Middle frontal gyrus (tissue), 1 donor: ENCODE data around the gene ASTN1.
A peak's percentile ranks its signal among the peaks of the same experiment; 100 is the strongest.

Experiments
- DNase-seq: peaks from one replicate; pipeline ENCODE4 v3.0.0-alpha.2; 2015; ENCODE audit warnings: low spot score; ENCODE audit errors: extremely low spot score

ASTN1 gene

DNA sequence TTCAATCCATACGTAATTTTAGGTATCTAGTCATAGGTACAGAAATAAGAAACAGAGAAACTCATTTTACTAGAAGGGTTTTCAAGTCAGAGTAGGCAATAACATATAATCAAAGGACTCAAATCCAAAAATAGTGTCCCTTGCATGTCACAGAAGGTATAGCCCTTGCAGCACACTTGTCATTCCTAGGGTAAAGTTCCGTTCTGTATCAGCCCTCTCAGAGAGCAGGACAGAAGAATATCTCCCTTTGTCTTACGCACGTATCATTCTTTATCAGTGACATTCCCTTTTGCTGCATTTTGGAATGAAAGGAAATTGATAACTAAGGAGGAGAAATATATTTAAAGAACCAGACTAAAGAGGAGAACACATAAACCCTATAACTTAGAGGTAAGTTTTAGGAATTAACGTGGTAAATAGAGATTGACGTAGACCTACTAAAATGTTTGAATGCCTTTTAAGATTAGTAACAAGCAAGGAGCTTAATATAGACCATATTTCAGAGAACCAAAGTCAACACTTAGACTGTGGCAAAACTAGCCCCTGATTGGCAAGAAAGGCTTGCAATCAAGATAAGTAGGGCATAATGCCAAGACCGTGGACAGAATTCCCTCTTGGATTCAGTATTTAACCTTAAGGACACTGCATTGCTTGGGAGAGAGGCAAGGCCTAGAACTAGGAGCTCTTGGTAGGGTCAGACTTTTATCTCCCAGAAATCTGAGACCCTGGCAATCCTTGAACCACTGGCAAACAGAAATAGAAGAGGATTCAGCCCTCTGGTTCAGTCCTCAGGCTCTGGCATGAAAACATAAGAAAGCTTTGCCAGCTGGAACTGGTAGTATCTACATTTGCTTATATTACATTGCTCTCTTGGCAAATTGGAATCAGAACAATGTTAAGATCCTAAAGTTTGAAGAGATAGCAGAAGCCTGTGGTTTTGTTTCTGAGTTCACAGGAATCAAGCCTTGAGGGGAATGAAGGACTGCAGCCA is 232.1 kb downstream of the ASTN1 start:
- DNase-seq = no peak

DNA sequence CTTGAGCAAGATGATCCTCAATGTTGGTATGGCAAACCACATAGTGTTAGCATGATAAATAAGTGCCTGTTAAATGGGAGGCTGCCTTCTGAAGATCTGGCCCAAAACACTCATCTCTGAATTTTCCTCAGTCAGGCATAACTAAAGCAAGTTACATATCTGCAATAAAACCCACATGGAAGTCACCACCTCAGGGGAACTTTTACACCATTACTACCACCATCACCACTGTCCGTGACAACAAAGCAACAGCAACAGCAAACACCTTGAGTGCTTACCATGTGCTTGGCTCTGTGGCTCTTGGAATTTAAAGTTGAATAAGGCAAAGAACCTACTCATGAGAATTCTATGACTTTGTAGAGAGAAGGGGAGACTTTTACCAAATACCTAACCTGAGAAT is 233.0 kb downstream of the ASTN1 start:
- DNase-seq = no peak

DNA sequence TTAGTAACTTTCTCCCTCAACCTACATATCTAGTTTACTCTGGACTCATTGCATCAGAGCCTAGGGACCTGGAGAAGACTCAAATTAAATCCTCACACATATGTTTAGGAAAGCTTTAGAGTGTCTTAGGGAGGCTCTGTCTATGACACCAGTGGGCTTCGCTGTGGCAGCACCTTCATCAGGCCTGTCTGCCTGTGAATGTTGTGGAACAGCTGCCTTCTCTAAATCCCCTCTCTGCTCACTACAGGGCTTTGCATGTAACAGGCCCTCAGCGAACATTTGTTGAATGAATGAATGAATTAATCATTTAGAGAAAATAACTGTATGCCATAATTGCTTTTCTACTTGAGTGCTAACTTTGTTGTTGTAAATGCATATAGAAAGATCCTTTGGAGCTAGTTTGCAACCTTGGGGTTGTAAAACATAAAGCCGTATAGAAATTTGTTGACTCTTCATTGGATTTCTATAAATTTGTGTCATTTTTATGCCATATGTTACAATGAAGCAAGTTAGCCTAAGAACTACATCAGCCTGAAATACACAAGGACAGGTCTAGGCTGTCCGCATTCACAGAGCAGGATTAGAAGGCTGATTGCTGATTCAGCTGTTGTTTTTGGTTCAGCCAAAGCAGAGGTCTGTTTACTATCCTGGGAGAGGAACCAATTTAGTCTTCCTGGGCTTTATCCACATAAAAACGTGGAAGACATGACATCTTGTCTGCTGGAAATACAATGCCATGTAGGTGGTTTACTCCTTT is 238.0 kb downstream of the ASTN1 start:
- no peak for DNase-seq

DNA sequence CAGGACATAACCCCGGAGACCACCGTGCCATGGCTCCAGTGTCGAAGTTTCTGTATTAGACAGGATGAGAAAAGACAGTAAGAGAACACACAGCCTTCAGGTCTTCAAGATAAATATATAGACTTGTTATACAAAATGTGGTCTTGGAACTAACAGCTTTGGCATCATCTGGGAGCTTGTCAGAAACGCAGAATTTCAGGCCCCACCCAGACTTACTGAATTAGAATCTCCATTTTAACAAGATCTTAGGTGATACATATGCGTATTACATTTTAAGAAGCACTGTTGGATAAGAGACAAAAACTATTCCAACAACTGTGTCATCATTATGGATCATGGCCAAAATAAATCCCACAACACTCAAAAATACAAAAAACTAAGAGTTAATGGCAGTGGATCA is 239.3 kb downstream of the ASTN1 start:
- DNase-seq = no peak

- DNase-seq = no peak
These were observed 241.2 kb downstream of the ASTN1 start for GRCh38 chr1:176923283-176923682.

- DNase-seq = no peak
These were observed 244.8 kb downstream of the ASTN1 start for GRCh38 chr1:176919386-176920378.

GRCh38 chr1:176905648-176906047 is 258.9 kb downstream of the ASTN1 start:
- no peak for DNase-seq

GRCh38 chr1:176904057-176904751 is 260.3 kb downstream of the ASTN1 start:
- DNase-seq = no peak

GRCh38 chr1:176903474-176903873 is 261.0 kb downstream of the ASTN1 start:
- DNase-seq = no peak

DNA sequence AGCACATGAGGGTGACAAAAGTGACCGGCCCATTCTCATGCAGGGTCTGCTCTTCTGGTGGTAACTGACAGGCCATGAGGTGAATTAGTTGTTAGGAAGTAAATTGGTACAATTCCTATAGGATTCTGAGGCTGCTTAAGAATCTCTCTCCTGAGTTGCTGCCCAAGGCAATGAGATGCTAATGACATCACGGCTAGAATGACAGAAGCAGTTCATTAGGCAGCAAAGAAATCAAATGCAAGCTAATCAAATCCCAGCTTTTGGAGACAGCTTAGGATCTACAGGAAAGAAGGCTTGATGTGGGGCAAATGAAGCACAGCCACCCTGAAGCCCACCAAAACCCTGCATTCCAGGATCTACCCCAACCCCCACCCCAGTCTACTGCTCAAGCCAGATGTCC is 265.2 kb downstream of the ASTN1 start:
- DNase-seq = no peak

DNA sequence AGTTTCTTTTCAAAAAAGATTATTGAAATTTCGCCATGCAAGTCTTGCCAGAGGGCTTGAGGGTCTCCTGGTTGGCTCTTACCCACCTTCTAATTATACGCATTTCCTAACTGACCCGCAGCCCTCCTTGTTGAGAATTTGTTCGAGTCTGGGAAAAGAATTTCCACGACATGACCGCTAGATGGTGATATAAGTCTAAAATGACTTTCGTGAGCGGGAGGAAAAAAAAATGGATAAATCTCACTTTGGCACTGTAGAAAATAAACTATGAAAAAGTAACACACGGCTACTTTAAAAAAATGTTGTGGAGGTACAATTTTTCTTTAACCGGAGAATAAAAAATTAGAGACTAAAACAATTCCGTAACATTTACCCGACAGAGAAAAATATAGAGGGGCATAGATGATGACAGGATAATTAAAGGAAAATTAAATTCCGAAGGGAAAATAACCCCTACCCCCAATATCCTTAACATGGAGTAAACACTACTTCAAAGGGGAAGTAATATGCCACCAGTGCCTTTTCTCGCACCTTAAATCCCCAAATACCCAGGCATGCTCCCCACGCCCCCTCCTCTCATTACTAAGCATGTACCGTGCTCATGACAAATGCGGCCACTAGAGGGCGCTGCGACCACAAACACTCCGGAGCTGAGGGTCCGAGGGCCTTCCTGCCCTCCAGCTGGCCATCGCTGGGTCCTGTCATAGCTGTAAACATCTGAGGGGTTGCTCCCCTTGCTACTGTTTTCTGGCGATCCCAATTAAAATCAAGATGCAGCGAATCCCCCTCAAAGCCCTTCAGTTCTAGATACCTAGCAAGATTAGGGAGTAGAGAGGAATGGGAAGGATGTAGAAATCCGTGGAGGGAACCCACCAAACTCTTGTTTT is 266.9 kb downstream of the ASTN1 start:
- peak; percentile 21 for DNase-seq

GRCh38 chr1:176896216-176896615 is 268.3 kb downstream of the ASTN1 start:
- no peak for DNase-seq

DNA sequence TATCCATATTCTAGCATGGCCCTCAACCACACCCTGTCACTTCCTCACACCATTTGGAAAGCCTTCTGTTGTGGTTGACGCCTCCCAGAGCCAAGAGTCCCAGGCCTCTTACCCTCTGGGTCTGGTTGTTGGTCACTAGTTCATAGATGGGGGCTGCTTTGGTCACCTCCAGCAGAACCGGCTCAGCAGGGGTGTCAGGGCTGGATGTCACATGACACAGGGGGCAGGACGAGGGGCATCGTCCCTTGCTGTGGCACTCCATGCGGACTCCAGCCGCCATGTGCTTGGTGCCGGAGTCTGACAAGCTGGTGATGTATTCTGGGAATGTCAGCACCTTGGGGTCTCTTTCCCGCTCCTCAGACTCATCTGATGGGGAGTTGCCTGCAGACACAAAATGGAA is 270.1 kb downstream of the ASTN1 start:
- DNase-seq = no peak

GRCh38 chr1:176893625-176894352 is 270.7 kb downstream of the ASTN1 start:
- DNase-seq = no peak

- no peak for DNase-seq
These were observed 276.0 kb downstream of the ASTN1 start for GRCh38 chr1:176888471-176889032.

GRCh38 chr1:176885751-176886150 is 278.8 kb downstream of the ASTN1 start:
- DNase-seq = no peak

DNA sequence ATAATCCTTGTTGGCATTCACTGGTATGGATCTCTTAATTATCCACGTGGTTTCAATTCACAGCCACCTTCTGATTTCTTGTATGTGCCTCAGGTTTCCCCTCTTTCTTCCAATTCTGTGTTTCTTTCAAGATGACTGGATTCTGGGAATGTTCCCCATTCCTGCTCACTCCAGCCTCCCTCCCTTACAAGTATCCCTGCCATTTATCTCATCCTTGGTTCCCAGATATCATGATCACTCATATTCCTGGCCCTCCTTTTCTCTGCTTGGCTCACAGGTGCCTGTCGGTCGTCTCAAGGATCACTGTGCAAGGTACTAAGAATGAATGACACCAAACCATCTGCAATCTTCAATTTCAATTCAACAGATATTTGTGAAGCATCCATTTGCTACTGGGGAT is 279.2 kb downstream of the ASTN1 start:
- DNase-seq = no peak

DNA sequence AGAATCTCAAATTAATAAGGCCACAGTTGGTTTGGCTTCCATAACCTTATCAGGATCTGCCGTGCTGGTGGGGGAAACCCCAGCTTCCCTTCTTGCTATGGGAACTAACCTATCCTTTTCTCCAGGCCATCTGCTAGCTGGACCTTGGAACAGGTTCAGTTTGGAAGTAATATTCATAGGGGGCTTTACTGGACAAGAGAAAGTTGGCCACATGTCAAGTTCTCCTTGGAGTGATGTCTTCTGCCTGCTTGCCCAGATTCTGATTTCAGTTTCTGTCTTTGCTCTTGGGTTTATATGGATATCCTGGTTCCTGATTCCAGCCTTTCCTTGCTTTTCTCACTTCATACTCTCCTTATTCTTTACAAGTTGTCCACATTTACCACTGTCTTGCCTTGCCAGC is 279.6 kb downstream of the ASTN1 start:
- no peak for DNase-seq

DNA sequence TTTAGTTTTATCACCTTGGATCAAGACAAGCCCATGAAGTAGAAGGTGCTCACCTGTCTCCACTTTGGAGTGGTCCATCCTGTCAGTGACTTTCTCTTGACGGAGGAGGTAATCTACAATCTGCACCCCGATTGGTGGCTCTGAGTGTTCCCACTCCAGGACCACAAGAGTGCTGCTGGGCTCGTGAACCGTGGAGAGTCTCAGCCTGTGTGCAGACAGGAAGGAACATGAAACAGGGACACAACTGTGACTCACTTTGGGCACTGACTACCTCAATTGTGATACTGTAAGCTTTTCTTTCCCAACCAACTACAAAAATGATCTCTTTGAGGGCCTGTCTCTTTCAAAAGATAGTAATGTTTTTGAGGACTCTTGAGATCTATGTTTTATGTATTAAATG is 280.2 kb downstream of the ASTN1 start:
- no peak for DNase-seq
